Myometrial cell (primary cell): ENCODE measurements around the gene MDM1. TPM values are rescaled to one million over a fixed set of nuclear protein-coding genes. Genes with fewer than 3 reads are reported as not detected.

ENCODE experiments used
- total RNA-seq: library from RNA; depleted of rRNA; stranded (reverse); fragments of >200 nt; gene quantifications from 2 replicates; pipeline ENCODE4 v1.2.3, GENCODE V29; 2015

MDM1 gene, protein sequence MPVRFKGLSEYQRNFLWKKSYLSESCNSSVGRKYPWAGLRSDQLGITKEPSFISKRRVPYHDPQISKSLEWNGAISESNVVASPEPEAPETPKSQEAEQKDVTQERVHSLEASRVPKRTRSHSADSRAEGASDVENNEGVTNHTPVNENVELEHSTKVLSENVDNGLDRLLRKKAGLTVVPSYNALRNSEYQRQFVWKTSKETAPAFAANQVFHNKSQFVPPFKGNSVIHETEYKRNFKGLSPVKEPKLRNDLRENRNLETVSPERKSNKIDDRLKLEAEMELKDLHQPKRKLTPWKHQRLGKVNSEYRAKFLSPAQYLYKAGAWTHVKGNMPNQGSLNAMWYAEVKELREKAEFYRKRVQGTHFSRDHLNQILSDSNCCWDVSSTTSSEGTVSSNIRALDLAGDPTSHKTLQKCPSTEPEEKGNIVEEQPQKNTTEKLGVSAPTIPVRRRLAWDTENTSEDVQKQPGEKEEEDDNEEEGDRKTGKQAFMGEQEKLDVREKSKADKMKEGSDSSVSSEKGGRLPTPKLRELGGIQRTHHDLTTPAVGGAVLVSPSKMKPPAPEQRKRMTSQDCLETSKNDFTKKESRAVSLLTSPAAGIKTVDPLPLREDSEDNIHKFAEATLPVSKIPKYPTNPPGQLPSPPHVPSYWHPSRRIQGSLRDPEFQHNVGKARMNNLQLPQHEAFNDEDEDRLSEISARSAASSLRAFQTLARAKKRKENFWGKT
- total RNA-seq = 2.9 and 7.6 TPM in 2 replicates

DNA sequence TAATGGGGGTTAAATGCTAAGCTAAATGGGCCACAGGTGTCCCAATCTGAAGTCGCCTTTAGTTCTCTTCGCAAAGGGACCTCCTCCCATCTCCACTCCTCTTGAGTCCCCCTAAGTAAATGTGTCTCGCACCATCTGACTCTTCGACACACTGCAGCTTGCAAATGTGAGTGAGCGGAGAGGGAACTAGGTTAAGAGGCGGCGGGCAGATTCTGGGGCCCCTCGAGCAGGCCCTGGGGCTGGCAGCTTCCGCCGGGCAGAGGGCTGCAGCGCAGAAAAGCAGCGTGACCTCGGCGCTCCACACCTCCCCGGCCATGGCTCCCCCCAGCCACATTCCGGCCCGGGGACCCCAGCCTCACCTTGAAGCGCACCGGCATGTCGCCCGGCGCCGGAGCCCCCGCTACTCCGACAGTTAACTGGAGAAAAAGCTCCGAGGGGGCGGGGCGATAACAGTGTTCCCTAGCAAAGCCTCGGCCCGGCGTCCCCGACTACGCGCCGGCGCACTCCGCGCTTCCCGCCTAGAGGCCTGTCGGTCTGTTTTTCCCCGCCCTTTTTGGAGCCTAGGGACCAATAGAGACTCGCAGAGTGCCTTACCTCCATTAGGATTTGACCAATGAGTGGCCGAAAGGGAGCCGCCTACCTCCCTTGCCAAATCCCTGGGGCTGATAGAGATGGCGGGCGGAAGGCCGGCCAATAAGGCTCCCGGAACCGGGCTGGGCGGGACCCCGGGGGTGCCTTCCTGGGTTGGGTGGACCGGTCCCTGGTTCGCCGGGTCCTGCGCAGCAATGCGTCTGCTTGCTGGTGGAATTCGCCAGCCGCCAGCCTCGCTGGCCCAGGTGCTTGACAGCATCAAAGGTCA, at the start of gene MDM1:
TSS of gene MDM1 (minus strand) at position 494 of the 859 bp plus-strand sequence. CDS start at position 377, 117 bp downstream.

DNA sequence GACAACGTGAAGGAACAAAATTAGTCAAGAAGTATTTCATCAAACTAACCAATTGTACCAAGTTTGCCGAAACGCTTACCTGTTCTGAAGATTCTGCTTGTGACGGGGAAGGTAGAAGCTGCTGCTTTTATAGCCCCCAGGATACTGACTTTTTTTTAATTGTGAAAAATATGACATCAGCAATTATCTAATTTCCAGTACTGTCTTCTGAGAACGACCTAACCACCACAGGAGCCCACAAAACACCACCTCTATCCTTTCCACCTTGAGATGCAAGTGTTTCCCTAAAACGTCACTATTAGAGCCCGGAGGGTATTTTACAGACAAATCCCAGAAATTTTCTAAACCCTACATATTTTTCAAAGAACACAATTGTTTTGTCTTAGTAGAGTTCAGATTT, 78.7 kb downstream of the MDM1 start, which contains the start of gene IL22:
TSS of gene IL22 (minus strand) at position 101 of the 400 bp plus-strand sequence. CDS start 156 bp downstream, outside the sequence.

Other genes starting within 250 kb of the MDM1 start
- not detected in 2 replicates for gene IFNG, start 172.6 kb downstream of the MDM1 start, total RNA-seq
- gene IL26, start 106.6 kb downstream of the MDM1 start, total RNA-seq = not detected in 2 replicates
- not detected in 2 replicates for gene IL22, start 78.8 kb downstream of the MDM1 start, total RNA-seq